ENCODE results near the gene SDF4.
"Not testable (repeated sequence)": the region's sequence is repeated elsewhere in the genome, so short reads cannot be mapped to it uniquely, and the experiment has no call there.

The SDF4 gene

DNA sequence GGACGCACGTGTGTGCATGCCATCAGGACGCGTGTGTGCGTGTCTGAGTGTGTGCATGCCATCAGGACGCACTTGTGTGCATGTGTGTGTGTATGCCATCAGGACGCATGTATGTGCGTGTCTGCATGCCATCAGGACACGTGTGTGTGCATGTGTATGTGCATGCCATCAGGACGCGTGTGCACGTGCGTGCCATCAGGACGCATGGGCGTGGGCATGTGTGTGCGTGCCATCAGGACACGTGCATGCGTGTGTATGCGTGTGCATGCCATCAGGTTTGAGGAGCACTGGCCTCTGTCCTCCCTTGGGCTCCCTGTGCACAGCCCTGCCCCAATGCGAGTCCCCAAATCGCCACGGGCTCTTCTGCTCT lies 27.3 kb upstream of the SDF4 start:
- no peak for DNase-seq

DNA sequence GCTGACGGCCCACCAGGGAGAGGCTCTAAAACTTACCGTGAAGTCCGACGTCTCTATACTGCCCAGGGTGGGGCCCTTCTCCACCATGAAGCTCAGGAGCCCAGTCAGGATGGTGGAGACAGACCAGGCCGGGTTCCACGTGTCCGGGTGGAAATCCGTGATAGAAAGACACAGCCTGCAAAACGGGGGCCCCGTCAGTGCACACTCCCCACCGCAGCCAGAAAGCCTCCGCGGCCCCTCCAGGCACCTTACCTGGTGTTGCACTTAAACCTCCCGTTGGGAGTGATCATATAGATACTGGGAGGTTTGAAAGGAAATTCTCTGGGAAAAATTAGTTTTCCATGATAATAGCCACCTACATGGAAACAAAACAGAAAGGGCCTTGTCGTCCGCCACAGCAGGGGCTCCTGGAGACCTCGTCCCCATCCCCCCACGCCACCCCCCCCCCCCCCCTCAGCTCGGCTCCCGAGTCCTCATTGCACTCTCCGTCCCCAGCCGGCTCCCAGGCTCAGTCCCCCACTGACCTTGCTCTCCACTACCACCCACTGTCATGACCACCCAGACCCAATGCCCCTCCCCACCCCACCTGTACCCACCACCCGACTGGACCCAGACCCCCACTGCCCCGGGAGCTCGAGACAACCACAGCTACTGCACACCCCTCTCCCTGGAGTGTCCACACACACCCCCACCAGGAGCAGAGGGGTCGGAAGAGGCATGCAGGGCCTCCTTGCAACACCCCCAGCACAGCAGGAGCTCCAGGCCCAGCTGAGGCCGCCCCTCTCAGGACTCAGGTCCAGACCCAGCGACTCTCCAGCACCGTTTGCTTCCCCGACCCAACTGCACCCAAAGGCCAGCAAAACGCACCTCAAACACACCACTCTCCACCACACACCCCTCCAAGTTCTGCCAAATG lies 25.4 kb upstream of the SDF4 start:
- DNase-seq = no peak

DNA sequence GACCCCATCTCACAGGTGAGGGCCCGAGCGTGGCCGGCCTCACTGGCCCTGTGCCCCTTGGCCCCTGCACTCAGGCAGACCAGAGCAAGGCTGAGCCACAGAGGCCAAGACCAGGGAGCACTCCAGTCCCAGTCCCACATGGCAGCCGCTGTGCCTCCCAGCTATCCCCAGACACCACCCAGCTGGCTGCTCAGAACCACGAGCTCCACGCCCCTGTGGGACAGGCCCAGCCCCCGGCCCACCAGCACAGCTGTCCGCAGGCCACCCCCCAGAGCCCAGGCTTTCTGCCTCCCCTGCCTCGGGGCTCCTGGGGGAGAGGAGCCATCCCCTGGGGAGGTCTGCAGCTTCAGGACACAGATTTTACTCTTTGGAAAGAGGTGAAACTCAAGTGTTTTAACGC lies 23.8 kb upstream of the SDF4 start:
- DNase-seq = no peak

DNA sequence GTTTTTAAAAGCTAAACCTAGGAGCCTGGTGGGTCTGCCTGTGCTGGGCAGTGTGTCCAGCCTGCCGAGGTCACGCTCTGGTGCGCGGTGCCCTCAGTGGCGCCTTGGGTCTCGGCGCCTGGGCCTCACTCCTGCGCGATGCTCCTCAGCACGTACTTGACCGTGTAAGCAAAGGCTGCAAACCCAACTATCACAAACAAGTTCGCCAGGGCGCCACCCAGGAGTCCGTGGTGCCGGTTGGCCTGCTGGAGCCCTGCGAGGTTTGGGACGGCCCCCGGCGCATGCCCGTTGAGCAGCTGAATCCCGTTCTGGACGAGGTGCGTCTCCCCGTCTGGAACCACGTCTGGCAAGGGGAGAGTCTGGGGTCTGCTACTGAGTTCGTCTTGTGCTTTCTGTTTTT lies 23.3 kb upstream of the SDF4 start:
- no peak for DNase-seq

DNA sequence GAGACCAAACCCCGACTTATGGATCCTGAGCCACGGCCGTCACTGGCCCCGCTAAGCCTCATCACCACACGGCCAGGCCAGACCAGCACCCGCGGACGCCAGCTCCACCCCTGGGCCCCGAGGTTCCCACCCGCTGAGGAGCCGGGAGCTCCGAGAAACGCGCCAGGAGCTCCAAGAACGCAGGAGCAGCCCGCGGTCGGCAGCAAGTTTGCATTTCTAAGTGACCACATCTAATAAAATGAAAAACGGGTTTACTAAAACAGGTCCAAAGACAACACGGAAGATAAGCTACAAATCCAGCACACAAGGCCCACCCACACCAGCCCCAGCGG lies 22.8 kb upstream of the SDF4 start:
- DNase-seq = no peak

DNA sequence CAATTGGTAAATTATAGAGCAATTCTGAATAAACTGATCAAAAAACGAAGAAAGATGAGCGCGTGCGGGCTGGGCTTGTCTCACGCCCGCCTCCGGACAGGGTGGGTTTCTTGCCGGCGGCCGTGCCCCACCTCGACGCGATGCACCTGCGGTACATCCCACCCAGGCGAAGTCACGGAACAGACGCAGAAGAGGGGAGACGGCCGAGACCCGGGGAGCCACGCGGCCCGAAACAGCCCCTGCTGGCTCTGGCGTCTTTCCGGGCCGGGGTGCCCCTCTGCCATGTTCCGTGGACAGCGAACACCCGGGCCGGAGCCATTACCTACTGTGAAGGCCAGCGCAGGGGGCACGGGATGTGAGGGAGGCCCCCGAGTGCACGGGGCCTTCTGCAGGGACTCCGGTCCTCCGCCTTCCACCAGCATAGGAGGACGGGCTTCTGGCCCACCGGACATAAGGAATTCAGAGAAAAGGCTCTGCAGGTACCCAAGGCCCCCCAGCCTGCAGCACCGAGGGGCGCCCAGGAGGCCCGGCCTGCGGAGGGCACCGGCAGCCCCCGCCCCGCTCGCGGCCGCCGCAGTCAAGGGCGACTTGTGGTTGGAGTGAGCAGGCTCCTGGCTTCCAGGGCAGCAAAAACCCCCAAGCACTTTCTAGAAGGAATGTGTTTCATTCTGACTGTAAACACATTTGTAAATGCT lies 22.3 kb upstream of the SDF4 start:
- no peak for DNase-seq

DNA sequence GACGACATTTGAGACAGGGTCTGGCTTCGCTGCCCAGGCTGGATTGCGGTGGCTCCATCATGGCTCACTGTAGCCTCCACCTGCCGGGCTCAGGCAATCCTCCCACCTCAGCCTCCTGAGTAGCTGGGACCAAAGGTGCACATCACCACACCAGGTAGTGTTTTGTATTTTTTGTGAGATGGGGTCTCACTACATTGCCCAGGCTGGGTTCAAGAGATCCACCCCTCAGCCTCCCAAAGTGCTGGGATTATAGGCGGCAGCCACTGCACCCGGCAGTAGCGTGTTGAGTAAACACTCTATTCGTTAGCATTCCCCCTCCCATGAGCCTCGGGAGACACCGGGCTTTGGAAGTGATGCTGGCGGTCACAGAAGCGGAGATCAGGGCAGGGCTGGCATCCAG lies 21.5 kb upstream of the SDF4 start:
- no peak for DNase-seq

DNA sequence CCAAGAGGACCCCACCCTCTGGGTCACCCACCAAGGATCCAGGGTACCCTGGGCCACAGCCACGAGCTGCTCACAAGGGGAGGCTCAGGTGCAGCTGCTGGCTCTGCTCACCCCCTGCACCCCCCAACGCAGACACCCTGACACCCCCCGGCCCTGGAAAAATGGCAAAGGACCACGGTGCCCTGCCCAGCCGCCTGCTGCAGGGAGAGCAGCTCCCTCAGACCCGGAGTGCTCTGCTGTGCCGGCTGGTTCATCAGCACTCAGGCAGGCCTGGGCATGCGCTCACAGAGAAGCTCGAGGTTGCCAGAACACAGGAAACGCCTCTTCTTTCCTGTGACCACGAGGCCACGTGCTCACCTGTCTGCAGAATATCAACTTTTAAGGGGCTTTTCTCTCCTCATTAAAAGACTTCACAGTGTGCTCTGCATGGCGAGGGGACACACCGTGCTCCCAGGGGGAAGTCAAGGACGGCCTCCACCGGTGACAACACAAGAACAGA lies 19.0 kb upstream of the SDF4 start:
- DNase-seq = peak; percentile 69

DNA sequence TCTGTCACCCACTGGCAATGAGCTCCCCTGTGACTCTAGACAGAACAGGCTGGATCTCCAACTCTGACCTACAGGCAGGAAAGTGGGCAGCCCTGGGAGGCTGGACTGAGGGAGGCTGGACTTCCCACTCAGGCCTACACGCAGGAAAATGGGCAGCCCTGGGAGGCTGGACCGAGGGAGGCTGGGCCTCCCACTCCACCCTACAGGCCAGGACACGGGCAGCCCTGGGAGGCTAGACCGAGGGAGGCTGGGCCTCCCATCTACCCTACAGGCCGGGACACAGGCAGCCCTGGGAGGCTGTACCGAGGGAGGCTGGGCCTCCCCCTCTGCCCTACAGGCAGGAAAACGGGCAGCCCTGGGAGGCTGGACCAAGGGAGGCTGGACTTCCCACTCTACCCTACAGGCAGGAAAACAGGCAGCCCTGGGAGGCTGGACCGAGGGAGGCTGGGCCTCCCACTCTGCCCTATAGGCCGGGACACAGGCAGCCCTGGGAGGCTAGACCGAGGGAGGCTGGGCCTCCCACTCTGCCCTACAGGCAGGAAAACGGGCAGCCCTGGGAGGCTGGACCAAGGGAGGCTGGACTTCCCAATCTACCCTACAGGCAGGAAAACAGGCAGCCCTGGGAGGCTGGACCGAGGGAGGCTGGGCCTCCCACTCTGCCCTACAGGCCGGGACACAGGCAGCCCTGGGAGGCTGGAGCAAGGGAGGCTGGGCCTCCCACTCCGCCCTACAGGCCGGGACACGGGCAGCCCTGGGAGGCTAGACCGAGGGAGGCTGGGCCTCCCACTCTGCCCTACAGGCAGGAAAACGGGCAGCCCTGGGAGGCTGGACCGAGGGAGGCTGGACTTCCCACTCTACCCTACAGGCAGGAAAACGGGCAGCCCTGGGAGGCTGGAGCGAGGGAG lies 16.5 kb upstream of the SDF4 start:
- not testable (repeated sequence) for DNase-seq

DNA sequence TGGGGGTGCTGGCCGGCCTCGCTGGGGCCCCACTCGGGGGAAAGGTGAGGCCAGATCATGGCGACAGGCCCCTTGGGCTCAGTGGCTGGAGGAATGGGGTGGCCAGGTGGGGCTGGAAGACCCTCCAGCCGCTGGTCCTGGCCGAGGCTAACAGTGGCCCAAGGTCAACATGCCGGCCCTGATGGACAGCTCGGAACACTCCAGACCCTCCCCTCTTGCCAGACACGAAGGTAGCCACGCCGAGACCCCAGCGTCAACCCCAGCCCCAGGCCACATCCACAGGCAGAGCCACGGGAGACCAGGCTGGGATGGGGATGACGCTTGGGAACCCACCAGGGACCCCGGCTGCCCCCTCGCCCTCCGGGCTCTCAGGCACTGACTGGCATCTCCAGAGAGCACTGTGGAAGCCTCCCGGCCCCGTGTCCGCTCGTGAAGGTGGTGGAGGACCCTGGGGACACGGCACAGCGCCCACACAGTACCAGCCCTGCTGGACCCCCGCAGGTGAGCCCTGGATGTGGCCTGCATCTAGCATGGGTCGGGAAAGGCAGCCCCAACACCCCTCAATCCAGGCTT lies 15.6 kb upstream of the SDF4 start:
- no peak for DNase-seq

DNA sequence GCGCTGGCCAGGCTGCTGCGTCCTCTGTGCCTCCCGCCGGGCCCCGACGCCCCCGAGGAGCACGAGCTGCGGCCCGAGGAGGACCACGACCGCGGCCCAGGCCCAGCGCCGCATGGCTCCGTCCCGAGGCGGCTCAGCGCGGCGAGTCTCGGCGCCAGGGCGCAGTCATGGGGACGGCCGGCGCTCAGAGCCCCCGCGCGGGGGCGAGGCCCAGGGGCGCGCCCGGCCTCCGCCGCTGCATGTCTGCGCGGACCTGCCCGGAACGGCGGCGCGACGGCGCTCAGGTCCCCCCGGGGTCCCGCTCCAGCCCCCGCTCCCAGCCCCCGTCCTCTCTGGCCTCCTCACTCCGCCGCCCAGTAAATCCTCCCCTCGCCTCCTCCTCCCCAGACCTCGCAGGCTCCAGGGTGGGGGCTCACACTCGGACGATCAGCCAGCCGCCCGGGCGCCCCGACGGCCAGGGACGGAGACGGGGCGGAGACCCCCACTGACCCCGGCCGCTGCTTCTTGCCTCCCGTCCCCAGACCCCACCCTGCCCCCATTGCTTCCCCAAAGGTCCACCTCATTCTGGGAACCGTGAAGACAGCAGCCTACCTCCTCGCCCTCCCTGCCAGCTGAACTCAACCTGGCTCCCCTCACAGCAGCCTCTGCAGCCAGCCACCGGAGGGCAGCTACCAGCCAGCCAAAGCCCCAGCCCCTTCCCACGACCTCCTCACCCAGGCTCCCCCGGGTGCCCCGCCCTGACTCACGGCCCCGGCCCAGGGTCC lies 15.0 kb upstream of the SDF4 start, which contains the start of gene C1QTNF12:
TSS of gene C1QTNF12 (minus strand) at position 146 of the 764 bp plus-strand sequence. CDS start at position 114, 32 bp downstream.
- no peak for DNase-seq

DNA sequence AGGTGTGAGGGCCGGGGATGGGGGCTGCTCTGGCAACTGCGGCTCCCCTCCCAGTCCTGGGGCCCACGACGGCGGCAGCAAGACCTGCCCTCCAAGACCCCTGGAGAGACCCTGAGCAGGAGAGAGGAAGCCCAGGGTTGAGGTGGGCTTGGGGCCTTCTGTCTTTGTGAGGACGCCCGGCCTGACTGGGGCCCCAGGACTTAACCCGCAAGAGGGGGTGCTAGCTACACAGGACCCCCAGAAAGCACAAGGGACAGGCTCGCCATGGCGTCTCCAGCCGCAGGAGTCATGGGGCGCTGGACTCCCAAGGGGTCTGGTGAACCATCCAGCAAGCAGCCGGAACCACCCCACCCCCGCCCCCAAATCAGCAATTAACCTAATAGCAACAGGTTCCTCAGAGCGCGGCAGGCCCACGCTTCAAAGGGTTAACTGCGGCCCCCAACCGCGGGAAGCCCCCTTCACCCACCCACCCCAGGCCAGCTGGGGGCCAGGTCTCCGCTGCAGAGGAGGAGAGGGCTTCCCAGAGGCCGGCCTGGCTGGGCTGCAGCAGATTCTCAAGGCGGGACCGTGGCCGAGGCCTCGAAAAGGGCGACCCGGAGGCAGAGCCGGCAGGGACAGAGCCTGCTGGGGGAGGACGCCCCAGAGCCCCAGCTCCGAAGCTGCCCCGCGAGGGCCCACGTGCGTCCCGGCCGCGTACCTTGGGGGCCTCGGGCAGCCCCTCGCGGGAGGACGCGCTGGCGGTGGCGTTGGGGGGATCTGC lies 14.2 kb upstream of the SDF4 start:
- DNase-seq = no peak

DNA sequence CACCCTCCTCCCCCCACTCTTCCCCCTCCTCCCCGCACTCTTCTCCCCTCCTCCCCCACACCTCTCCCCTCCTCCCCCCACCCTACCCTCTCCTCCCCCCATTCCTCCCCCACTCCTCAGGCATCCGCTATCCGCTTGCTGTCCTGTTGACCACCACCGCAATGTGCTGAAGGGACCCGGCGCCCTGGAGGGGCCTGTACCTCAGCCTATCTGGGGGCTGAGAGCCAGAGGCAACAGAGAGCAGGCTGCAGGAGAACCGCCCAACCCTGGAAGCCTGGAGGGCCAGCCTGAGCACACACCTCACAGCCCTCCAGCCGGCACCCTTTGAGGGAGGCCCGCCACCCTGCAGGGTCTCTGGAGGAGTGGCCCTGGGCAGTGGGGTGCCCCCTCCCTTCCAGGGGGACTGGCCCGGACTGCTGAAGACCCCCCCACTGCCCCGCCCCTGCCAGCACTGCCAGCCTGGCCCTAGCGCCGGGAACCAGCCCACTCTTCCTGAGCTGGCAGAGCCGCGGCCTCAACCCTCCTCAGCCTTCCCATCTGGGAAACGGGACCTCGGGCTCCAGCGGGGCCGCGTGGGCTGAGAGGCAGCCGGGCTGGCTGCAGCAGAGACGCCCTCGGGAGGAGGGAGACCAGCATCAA lies 13.5 kb upstream of the SDF4 start:
- no peak for DNase-seq

DNA sequence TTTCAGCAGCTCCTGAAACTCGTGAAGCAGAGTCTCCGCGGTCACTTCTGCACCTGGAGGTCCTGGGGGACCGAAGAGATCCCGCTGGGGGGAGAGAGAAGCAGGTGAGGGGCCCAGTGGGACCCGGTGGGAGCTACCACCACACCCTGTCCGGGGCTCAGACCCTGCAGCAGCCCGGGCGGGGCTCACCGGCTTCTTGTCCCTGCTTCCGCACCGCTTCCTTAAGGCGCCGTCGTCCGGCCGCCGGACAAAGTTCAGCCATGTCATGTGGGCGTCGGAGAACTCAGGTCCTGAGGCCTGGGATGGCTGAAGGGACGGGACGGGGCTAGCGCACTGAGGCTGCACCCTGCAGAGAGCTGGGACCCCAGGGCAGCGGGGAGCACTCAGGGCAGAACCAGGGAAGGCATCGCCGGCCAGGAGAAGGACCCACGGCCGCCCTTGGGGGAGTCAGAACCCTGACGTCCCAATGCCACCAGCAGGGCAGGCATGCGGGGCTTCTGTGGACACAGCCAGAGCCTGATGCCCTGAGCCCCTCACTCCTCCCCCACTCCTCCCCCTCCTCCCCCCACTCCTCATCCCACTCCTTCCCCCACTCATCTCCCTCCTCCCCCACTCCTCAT lies 12.5 kb upstream of the SDF4 start:
- no peak for DNase-seq

DNA sequence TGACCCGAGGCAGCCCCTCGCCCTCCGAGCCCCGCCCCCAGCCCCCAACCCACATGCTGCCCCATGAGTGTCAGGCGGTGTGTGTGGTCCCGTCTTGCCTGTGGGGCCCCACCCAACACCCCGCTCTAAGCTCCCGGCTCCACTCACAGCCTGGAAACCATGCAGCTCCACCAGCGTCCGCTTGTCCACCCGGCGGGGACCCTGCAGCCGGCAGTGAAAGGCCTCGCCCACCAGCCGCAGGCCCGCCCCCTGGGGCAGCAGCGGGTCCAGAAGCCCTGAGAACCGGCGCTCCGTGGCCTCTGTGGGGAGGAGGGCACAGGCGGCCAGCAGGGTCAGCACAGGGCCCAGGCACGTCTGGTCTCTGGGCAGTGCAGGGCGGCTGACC lies 12.0 kb upstream of the SDF4 start:
- no peak for DNase-seq

DNA sequence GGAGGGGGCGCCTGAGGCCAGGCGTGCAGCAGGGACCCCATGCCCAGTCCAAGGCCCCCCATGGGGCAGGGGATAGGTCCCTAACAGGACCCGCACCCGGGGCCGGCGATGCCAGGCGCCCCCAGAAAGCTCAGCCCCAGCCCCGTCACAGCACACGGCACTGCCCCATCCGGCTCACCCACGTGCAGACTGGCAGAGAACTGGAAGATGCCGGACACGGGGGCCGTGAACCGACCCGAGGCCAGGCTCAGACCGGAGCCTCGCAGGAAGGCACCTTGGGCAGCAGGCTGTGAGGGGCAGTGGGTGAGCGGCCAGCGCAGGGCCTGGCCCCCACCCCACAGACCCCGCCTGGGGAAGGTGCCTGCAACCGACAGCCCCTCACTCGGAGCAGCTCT lies 11.5 kb upstream of the SDF4 start:
- DNase-seq = no peak

DNA sequence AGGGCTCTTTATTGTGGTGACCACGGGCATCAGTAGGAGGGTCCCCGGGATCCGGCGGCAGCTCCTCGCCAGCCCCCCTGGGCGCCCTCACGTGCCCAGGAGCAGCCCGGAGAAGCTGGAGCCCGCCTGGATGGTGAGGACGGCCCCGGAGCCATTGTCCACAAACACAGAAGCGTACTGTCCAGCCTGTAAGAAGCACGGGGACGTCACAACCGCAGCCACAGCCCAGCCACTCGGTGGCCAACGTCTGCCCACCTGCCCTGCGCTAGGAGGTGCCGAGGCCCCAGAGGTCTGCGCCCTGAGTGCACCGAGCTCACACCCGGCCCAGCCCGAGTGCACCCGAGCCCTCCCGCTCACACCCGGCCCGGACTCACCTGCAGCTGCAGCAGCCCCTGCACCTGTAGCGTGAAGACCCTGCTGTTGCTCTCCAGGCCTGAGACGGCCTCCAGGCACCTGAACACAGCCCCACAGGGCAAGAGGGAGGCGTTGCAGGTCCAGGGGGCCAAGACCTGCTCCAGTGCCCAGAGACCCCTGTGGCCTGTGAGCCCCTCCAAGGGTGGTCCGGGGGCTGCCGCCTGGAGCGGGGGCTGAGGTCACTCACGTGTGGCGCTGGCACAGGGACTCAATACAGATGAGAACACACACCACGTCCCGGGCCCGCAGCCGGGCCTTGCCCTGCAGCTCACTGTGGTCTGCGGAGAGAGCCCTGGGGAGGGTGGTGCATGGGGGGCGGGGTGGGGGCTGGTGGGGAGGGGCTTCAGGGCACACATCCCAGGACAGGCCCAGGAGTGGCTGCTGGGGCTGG lies 10.9 kb upstream of the SDF4 start:
- DNase-seq = no peak

DNA sequence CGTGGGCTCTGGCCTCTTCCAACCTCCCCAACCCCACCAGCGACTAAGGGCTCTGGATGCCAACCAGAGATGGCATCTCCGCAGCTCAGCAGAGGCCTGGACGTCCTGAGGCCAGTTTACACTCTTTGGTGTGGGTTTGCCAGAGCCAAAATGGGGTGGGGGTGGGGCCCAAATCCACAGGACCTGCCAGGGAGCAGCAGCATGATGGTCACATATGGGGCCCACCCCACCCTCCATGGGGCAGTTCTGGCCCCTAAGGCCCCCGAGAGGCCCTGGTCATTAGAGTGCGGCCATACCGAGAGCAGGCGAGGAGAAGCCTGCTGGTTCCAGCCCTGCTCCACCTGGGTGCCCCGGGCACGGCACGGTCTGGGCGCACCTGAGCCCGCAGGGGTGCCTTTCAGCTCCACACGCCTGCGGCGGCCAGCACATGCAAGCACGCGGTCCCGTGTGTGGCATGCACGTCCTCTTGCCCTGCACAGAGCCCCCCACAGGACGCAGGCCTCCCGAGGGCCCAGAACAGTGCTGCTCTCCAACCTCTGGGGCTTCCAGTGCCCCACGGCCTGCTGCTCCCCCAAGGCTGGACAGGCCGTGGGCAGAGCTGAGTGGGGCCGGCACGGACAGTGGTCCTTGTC lies 9.9 kb upstream of the SDF4 start:
- no peak for DNase-seq

All from activated naive CD4-positive, alpha-beta T cell treated with Interleukin-2 at 50 U/mL for 16 hours (primary cell).